AG04450 (cell line): Measurements from ENCODE around the gene TNFRSF14. TPM values are rescaled to one million over a fixed set of nuclear protein-coding genes. Genes with fewer than 3 reads are reported as not detected.

Experiments used
- CTCF ChIA-PET: fragments of 300-600, 350-600 bp; formaldehyde crosslinking; extraction: SDS; loops from one replicate; lab custom pipeline; 2022; ENCODE audit warnings: antibody characterized with exemption, inconsistent platforms; lab: Charles Lee
- POLR2A ChIA-PET: fragments of 350-600 bp; formaldehyde crosslinking; extraction: SDS; loops from one replicate; lab custom pipeline; 2021; ENCODE audit warnings: antibody characterized with exemption, inconsistent platforms; lab: Yijun Ruan, JAX
- DNase-seq: peaks from one replicate; pipeline ENCODE4 v3.0.0-alpha.2; 2011; ENCODE audit warnings: low read depth, low spot score
- H3K27ac ChIP-seq: one replicate; pipeline ENCODE4 v1.5.1; 2012; ENCODE audit warnings: low read depth, low read length, control low read depth
- H3K27me3 ChIP-seq: one replicate; pipeline ENCODE4 v1.6.0; 2012; ENCODE audit warnings: low read length; ENCODE audit not compliant: control insufficient read depth, insufficient read depth
- H3K4me3 ChIP-seq: 2 replicates; pipeline ENCODE4 v1.5.1; 2011; ENCODE audit warnings: mild to moderate bottlenecking, low read depth, low read length, control low read depth
- H3K9me3 ChIP-seq: 2 replicates; pipeline ENCODE4 v1.5.1; 2012; ENCODE audit warnings: low read length; ENCODE audit not compliant: control insufficient read depth, insufficient read depth
- polyA plus RNA-seq: library from polyadenylated mRNA; depleted of rRNA; stranded (reverse); fragments of >200 nt; gene quantifications from 2 replicates; pipeline ENCODE4 v1.2.3, GENCODE V29; 2011
- TF ChIP-seq, protein P1 (sequence below): IDR thresholded peaks from 2 replicates; pipeline ENCODE4 v1.5.1; 2011; ENCODE audit warnings: low read depth, low read length, control low read depth, inconsistent platforms

TNFRSF14 gene
- polyA plus RNA-seq, 1 experiment: 5.4 TPM

DNA sequence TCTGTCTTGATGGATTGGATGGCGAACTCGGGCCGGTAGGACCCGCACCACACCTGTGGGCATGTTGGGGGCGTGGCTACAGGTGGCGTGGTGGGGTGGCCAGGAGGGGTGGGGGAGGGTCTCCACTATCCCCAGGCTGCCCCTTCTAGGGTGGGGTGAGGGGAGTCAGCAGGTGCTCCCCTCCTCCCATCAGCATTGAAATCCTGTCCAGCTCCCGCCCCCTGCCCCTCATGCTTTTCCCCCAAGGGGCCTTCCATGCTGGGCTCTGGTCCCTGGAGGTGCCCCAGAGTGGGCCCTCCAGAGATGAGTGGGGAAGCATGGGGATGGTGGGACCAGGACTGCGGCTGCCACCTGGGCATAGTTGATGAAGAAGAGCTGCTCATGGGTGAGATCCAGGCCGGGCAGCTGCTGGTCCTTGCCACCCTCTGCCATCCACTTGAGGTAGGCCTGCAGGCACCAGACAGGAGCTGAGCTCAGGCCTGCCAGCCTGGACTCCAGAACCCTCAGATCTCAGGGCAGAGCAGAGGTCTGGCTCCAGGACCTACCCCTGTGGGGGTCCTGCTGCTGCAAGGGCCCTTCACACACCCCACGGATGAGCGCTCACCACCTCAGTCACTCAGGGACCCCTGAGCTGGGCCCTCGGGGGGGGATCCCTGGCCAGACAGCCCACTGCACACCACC lies 35.5 kb downstream of the TNFRSF14 start:
- H3K9me3 ChIP-seq: no peaks in the 10 kb centered on the region; the same call in 1 of the 2 replicates
- no peaks in the 10 kb centered on the region for H3K27me3 ChIP-seq
- H3K4me3 ChIP-seq: no peak overlapping the region
- TF ChIP-seq, protein P1, sequence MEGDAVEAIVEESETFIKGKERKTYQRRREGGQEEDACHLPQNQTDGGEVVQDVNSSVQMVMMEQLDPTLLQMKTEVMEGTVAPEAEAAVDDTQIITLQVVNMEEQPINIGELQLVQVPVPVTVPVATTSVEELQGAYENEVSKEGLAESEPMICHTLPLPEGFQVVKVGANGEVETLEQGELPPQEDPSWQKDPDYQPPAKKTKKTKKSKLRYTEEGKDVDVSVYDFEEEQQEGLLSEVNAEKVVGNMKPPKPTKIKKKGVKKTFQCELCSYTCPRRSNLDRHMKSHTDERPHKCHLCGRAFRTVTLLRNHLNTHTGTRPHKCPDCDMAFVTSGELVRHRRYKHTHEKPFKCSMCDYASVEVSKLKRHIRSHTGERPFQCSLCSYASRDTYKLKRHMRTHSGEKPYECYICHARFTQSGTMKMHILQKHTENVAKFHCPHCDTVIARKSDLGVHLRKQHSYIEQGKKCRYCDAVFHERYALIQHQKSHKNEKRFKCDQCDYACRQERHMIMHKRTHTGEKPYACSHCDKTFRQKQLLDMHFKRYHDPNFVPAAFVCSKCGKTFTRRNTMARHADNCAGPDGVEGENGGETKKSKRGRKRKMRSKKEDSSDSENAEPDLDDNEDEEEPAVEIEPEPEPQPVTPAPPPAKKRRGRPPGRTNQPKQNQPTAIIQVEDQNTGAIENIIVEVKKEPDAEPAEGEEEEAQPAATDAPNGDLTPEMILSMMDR: no peak
- no peak for DNase-seq
- ChIA-PET POLR2A (no interaction called here), CTCF (no interaction called here)
- H3K27ac ChIP-seq: no peak overlapping the region

DNA sequence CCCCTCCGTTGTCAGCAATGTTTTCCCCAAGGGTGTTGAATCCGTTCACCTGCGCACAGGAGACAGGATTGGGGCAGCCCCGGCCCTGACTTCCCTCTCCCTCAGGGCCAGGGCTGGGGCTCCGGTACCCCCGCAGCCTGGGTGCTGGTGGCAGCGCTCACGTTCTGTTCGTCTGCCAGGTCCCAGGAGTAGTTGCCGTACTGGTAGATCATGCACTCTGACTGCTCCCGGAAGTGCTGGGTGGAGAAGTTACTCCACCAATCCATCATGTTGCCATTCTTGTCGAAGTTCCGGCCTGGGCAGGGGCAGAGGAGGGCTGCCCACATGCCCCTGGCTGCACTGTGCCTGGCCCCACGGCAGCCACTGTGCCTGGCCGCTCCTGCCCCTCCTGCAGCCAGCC lies 36.5 kb downstream of the TNFRSF14 start:
- Histone ChIP-seq H3K9me3 (no peaks in the 10 kb centered on the region; the same call in 1 of the 2 replicates), H3K4me3 (no peak overlapping the region), H3K27me3 (no peaks in the 10 kb centered on the region), H3K27ac (no peak overlapping the region)
- POLR2A ChIA-PET: no interaction called here
- TF ChIP-seq, protein P1: no peak
- no peak for DNase-seq
- CTCF ChIA-PET: no interaction called here

DNA sequence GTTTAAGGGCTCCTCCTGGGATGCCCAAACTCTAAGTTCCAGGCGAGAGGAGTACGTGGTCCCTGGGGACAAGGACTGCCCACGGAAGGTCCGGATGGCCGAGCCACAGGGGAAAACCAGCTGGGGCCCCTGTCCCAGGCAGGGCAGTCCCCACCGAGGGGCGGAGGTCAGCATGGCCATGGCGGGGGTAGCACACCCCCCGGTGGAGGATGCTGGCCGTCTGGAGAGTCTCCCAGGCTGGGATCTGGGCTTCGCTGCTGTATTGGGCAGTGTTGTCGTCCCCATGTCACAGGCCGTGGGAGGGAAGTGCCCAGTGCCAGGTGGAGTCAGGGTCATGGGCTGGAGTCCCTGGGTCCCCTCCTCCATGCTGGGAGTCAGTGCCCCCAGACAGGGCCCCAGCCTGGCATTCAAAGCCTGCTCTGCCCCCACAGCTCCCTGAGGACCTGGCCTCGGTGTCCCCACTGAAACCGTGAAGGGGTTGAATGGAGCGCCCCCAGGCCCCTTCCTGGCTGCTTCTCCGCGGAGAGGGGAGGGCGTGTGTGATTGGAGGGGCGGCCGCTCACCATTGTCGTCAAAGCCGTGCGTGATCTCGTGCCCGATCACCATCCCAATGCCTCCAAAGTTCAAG lies 37.2 kb downstream of the TNFRSF14 start:
- TF ChIP-seq, protein P1: no peak
- no peaks in the 10 kb centered on the region; the same call in 1 of the 2 replicates for H3K9me3 ChIP-seq
- CTCF ChIA-PET: no interaction called here

DNA sequence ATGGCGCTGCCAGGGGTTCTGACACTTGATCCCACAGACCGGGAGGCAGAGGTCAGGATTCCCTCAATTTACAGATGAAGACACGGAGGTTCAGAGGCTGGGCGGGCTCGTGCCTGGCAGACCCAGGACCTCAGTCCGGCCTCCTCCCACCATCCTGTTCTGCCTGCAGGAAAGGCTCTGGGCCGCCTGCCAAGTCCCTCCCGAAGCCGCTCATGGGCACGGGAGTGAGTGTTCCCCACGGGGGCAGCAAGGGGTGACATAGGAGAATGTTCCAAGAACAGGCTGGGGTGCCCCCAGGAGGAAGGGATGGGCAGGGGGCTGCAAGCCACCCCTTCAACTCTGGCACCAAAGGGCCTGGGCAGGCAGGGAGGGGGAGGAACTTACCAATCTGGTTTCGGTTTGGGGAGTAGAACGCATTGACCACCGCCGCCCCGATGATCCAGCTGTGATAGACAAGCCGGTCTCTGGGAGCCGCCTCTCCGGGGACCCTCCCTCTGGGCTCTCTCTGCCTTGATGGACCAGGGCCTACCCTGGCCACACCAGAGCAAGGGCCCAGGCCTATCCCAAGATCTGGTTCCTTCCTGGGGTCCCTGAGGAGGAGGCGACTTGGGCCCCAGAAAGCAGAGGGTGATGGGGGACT lies 38.0 kb downstream of the TNFRSF14 start:
- CTCF ChIA-PET: no interaction called here
- TF ChIP-seq, protein P1: no peak
- Histone ChIP-seq H3K4me3 (no peak overlapping the region; the same call in 1 of the 2 replicates), H3K27me3 (no peaks in the 10 kb centered on the region), H3K9me3 (no peaks in the 10 kb centered on the region; the same call in none of the 2 replicates), H3K27ac (no peak overlapping the region)
- POLR2A ChIA-PET: no interaction called here
- no peak for DNase-seq

More for the DNA sequence above, 37.2 kb downstream of the TNFRSF14 start:
- DNase-seq: no peak
- Histone ChIP-seq H3K27ac (no peak overlapping the region), H3K4me3 (no peak overlapping the region), H3K27me3 (no peaks in the 10 kb centered on the region)
- POLR2A ChIA-PET: no interaction called here
